Activated CD8-positive, alpha-beta T cell treated with anti-CD3 and anti-CD28 coated beads, Interleukin-2, amount 10 ng/mL, durations not matched to agents 7 days and 5 days (primary cell): ENCODE data around the gene LRRC45. TPM values are rescaled to one million over a fixed set of nuclear protein-coding genes. Genes with fewer than 3 reads are reported as not detected.

ENCODE experiments used
- ATAC-seq: fragments of 150-1000 bp; cut with Tn5 transposase; one replicate; pipeline ENCODE4 v1.10.0; 2021; ENCODE audit warnings: moderate library complexity
- CTCF ChIA-PET: fragments of 350-600 bp; sonication (Branson Sonifier 250); formaldehyde crosslinking; loops from one replicate; lab custom pipeline; 2021; ENCODE audit warnings: antibody characterized with exemption; lab: Charles Lee
- POLR2A ChIA-PET: fragments of 350-600 bp; sonication (Branson Sonifier 250); formaldehyde crosslinking; loops from one replicate; lab custom pipeline; 2021; ENCODE audit warnings: antibody characterized with exemption; lab: Charles Lee
- DNase-seq: peaks from one replicate; pipeline ENCODE4 v3.0.0-alpha.2; 2020
- H3K27ac Mint-ChIP-seq: one replicate; pipeline ENCODE4 v1.8.0; 2021; ENCODE audit warnings: mild to moderate bottlenecking, mixed read lengths
- H3K27me3 Mint-ChIP-seq: one replicate; pipeline ENCODE4 v1.8.0; 2021; ENCODE audit warnings: low read depth, mixed read lengths
- H3K36me3 Mint-ChIP-seq: one replicate; pipeline ENCODE4 v1.8.0; 2021; ENCODE audit warnings: low read depth, mixed read lengths
- H3K4me1 Mint-ChIP-seq: one replicate; pipeline ENCODE4 v1.8.0; 2021; ENCODE audit warnings: low read depth, mixed read lengths
- H3K4me3 Mint-ChIP-seq: one replicate; pipeline ENCODE4 v1.8.0; 2021; ENCODE audit warnings: mild to moderate bottlenecking, mixed read lengths
- H3K9me3 Mint-ChIP-seq: one replicate; pipeline ENCODE4 v1.8.0; 2022; ENCODE audit warnings: mixed read lengths; ENCODE audit not compliant: insufficient read depth
- total RNA-seq, 2 experiments: library from RNA; stranded (reverse); gene quantifications; one replicate each; pipeline ENCODE4 v1.2.3, GENCODE V29; 2021

Gene LRRC45
- total RNA-seq, 2 experiments from 2014 or later: 58.3 to 58.9 TPM

- H3K36me3 Mint-ChIP-seq: peaks cover 5% of the 10 kb centered on the region
- DNase-seq: no peak
- ATAC-seq: no peak
- H3K27ac Mint-ChIP-seq: no peak overlapping the region
- peaks cover 19% of the 10 kb centered on the region for H3K4me1 Mint-ChIP-seq
- no peaks in the 10 kb centered on the region for H3K9me3 Mint-ChIP-seq
- H3K4me3 Mint-ChIP-seq: no peak overlapping the region
- POLR2A ChIA-PET: interaction anchor here (1.0 kb wide), 2 partner anchors 23 to 95 kb away, joined by 3 read pairs; no protein-coding TSS in a partner anchor
- CTCF ChIA-PET: no interaction called here
- H3K27me3 Mint-ChIP-seq: no peaks in the 10 kb centered on the region
Measured at GRCh38 chr17:82062984-82063368, 39.9 kb downstream of the LRRC45 start.

GRCh38 chr17:82063424-82064415, 40.6 kb downstream of the LRRC45 start:
- ChIA-PET POLR2A (interaction anchor here (0.6 to 1.5 kb wide), 4 partner anchors 13 to 134 kb away, joined by 3 to 5 read pairs (median 4); no protein-coding TSS in a partner anchor), CTCF (interaction anchor here (0.7 to 1.2 kb wide), 2 partner anchors 26 to 34 kb away, joined by 3 read pairs; partner anchors contain the start of gene DCXR)
- Mint-ChIP-seq H3K36me3 (peaks cover 2% of the 10 kb centered on the region), H3K9me3 (no peaks in the 10 kb centered on the region), H3K4me3 (peak overlapping the region; percentile 70), H3K27ac (peak overlapping the region; percentile 72), H3K27me3 (no peaks in the 10 kb centered on the region), H3K4me1 (peaks cover 19% of the 10 kb centered on the region)
- no peak for ATAC-seq
- no peak for DNase-seq

GRCh38 chr17:82064433-82065192, 41.5 kb downstream of the LRRC45 start:
- DNase-seq (no peak), ATAC-seq (no peak)
- POLR2A ChIA-PET: interaction anchor here (0.9 to 2.2 kb wide), 4 partner anchors 14 to 105 kb away, joined by 3 to 6 read pairs (median 4); partner anchors contain the start of gene DCXR
- H3K27ac Mint-ChIP-seq: peak overlapping the region; percentile 72
- H3K4me3 Mint-ChIP-seq: peak overlapping the region; percentile 70
- CTCF ChIA-PET: interaction anchor here (1.2 to 2.2 kb wide), 2 partner anchors 27 kb away, joined by 3 to 11 read pairs; partner anchors contain the start of gene DCXR
- peaks cover 19% of the 10 kb centered on the region for H3K4me1 Mint-ChIP-seq
- no peaks in the 10 kb centered on the region for H3K27me3 Mint-ChIP-seq
- no peaks in the 10 kb centered on the region for H3K9me3 Mint-ChIP-seq
- H3K36me3 Mint-ChIP-seq: peaks cover 2% of the 10 kb centered on the region

GRCh38 chr17:82065193-82065637, 42.1 kb downstream of the LRRC45 start:
- peak overlapping the region; percentile 72 for H3K27ac Mint-ChIP-seq
- H3K27me3 Mint-ChIP-seq: no peaks in the 10 kb centered on the region

GRCh38 chr17:82065638-82066303, 42.7 kb downstream of the LRRC45 start, which contains the start of gene DUS1L:
TSS of gene DUS1L (minus strand) at chr17:82065804. CDS start at chr17:82065059, 745 bp downstream.
- peak within 1 kb of the TSS; percentile 84 for H3K4me3 Mint-ChIP-seq
- ATAC-seq (peak; percentile 86), DNase-seq (peak; percentile 70)
- peaks cover 19% of the 10 kb centered on the region for H3K4me1 Mint-ChIP-seq
- H3K27me3 Mint-ChIP-seq: no peaks in the 10 kb centered on the region
- no peaks in the 10 kb centered on the region for H3K36me3 Mint-ChIP-seq
- peak within 1 kb of the TSS; percentile 86 for H3K27ac Mint-ChIP-seq
- POLR2A ChIA-PET: interaction anchor here (0.6 to 2.2 kb wide), 4 partner anchors 12 to 31 kb away, joined by 3 to 7 read pairs (median 4); partner anchors contain the start of genes DCXR and GPS1
- CTCF ChIA-PET: interaction anchor here (2.2 kb wide), 1 partner anchor 28 kb away, joined by 11 read pairs; the partner anchor contains the start of gene DCXR
- no peaks in the 10 kb centered on the region for H3K9me3 Mint-ChIP-seq

More at GRCh38 chr17:82065193-82065637, 42.1 kb downstream of the LRRC45 start:
- POLR2A ChIA-PET: interaction anchor here (0.6 to 2.2 kb wide), 6 partner anchors 12 to 104 kb away, joined by 3 to 7 read pairs (median 4); partner anchors contain the start of genes DCXR and GPS1
- Mint-ChIP-seq H3K4me3 (peak overlapping the region; percentile 70), H3K36me3 (peaks cover under 1% of the 10 kb centered on the region), H3K4me1 (peaks cover 19% of the 10 kb centered on the region), H3K9me3 (no peaks in the 10 kb centered on the region)
- CTCF ChIA-PET: interaction anchor here (2.2 kb wide), 1 partner anchor 28 kb away, joined by 11 read pairs; the partner anchor contains the start of gene DCXR
- DNase-seq (no peak), ATAC-seq (peak; percentile 62)

- ChIA-PET CTCF (interaction anchor here (2.3 kb wide), 1 partner anchor 33 kb away, joined by 6 read pairs; the partner anchor contains the start of gene DCXR), POLR2A (no interaction called here)
- H3K4me3 Mint-ChIP-seq: no peak overlapping the region
- H3K27ac Mint-ChIP-seq: no peak overlapping the region
- peaks cover 7% of the 10 kb centered on the region for H3K4me1 Mint-ChIP-seq
- DNase-seq: no peak
- no peaks in the 10 kb centered on the region for H3K9me3 Mint-ChIP-seq
- H3K27me3 Mint-ChIP-seq: peaks cover 3% of the 10 kb centered on the region
- no peak for ATAC-seq
- H3K36me3 Mint-ChIP-seq: no peaks in the 10 kb centered on the region
Measured at GRCh38 chr17:82070611-82071010, 47.5 kb downstream of the LRRC45 start.

- H3K4me1 Mint-ChIP-seq: no peaks in the 10 kb centered on the region
- POLR2A ChIA-PET: no interaction called here
- H3K27ac Mint-ChIP-seq: no peak overlapping the region
- H3K27me3 Mint-ChIP-seq: peaks cover 3% of the 10 kb centered on the region
- H3K4me3 Mint-ChIP-seq: no peak overlapping the region
- no peaks in the 10 kb centered on the region for H3K9me3 Mint-ChIP-seq
- DNase-seq (no peak), ATAC-seq (no peak)
- no peaks in the 10 kb centered on the region for H3K36me3 Mint-ChIP-seq
- CTCF ChIA-PET: interaction anchor here (1.2 kb wide), 1 partner anchor 36 kb away, joined by 3 read pairs; no protein-coding TSS in a partner anchor
Measured at GRCh38 chr17:82072827-82073226, 49.7 kb downstream of the LRRC45 start.

GRCh38 chr17:82073446-82073845, 50.3 kb downstream of the LRRC45 start:
- ATAC-seq: no peak
- H3K27ac Mint-ChIP-seq: no peak overlapping the region
- peaks cover 3% of the 10 kb centered on the region for H3K36me3 Mint-ChIP-seq
- POLR2A ChIA-PET: no interaction called here
- CTCF ChIA-PET: no interaction called here
- H3K4me3 Mint-ChIP-seq: no peak overlapping the region
- H3K27me3 Mint-ChIP-seq: peaks cover 3% of the 10 kb centered on the region
- no peaks in the 10 kb centered on the region for H3K4me1 Mint-ChIP-seq
- H3K9me3 Mint-ChIP-seq: no peaks in the 10 kb centered on the region
- DNase-seq: no peak

- Mint-ChIP-seq H3K4me1 (no peaks in the 10 kb centered on the region), H3K9me3 (no peaks in the 10 kb centered on the region), H3K27me3 (peaks cover 3% of the 10 kb centered on the region), H3K36me3 (peaks cover 13% of the 10 kb centered on the region), H3K27ac (no peak overlapping the region), H3K4me3 (no peak overlapping the region)
- CTCF ChIA-PET: no interaction called here
- ATAC-seq (no peak), DNase-seq (no peak)
- POLR2A ChIA-PET: interaction anchor here (1.3 kb wide), 1 partner anchor 10 kb away, joined by 4 read pairs; no protein-coding TSS in a partner anchor
Measured at GRCh38 chr17:82076018-82076784, 53.1 kb downstream of the LRRC45 start.
